Measurements from ENCODE around the gene MATK.
A peak's percentile ranks its signal among the peaks of the same experiment; 100 is the strongest.

Gene MATK

GRCh38 chr19:3762501-3763459 lies 23.4 kb downstream of the MATK start, which contains the start of gene MRPL54 (continued):
- TF ChIP-seq ZNF692 (tag by site-specific recombination; IDR thresholded peaks at IDR 0.05) (peak; percentile 52; the same call in 1 of the 2 replicates), ZNF2 (tag by site-specific recombination; IDR thresholded peaks at IDR 0.05) (peak; percentile 85), SP7 (tag by site-specific recombination; IDR thresholded peaks at IDR 0.05) (0 out of 2 replicates have a peak, but pooled peaks have one; percentile 46)

GRCh38 chr19:3762130-3762473 lies 24.1 kb downstream of the MATK start:
- Histone ChIP-seq H3K4me1 (ENCODE audit: control insufficient read depth, insufficient read depth, low read length) (no peaks in the 10 kb centered on the region; the same call in 1 of the 2 replicates), H3K4me3 (ENCODE audit: low read depth, low read length) (no peak overlapping the region), H3K36me3 (ENCODE audit: control insufficient read depth in 2 of 2, insufficient read depth in 1 of 2, low read length in 2 of 2) (peaks cover 5 to 29% of the 10 kb centered on the region in 2 experiments; a peak in 2 of 3 replicates), H3K27ac (ENCODE audit: extremely low read depth, low read depth, low read length) (peak overlapping the region; percentile 68), H3K9me3 (ENCODE audit: control insufficient read depth, insufficient read depth, low read depth, low read length) (no peaks in the 10 kb centered on the region)
- TF ChIP-seq ZXDB (tag by site-specific recombination; IDR thresholded peaks at IDR 0.05) (no peak), ZBTB6 (tag by site-specific recombination; IDR thresholded peaks at IDR 0.05) (no peak), ZNF664 (tag by site-specific recombination; IDR thresholded peaks at IDR 0.05) (no peak), SCRT2 (tag by site-specific recombination; IDR thresholded peaks at IDR 0.05) (no peak), ZNF335 (tag by site-specific recombination; conservative IDR thresholded peaks at IDR 0.05) (no peak), ZNF239 (tag by site-specific recombination; IDR thresholded peaks at IDR 0.05) (no peak), GLIS2 (tag by site-specific recombination; IDR thresholded peaks at IDR 0.05) (no peak), ZNF16 (tag by site-specific recombination; IDR thresholded peaks at IDR 0.05; ENCODE audit: low read depth) (no peak)
- ChIA-PET CTCF (interaction anchor here (0.6 to 1.4 kb wide), 8 partner anchors 12 to 154 kb away, joined by 3 to 9 read pairs (median 4); no protein-coding TSS in a partner anchor), POLR2A (interaction anchor here (0.9 to 2.4 kb wide), 15 partner anchors 9 to 581 kb away, joined by 3 to 10 read pairs (median 5); partner anchors contain the start of genes DAPK3, EEF2, MPND and PIP5K1C)

GRCh38 chr19:3761382-3762129 lies 24.6 kb downstream of the MATK start, which contains the start of gene APBA3:
APBA3 (minus strand) TSS chr19:3761692; CDS start chr19:3760264, 1,428 bp downstream.
- H3K36me3 ChIP-seq (ENCODE audit: control insufficient read depth in 2 of 2, insufficient read depth in 1 of 2, low read length in 2 of 2): peaks cover 7 to 24% of the 10 kb centered on the region in 2 experiments; a peak in 2 of 3 replicates
- POLR2A ChIA-PET: interaction anchor here (0.6 to 2.4 kb wide), 9 partner anchors 8 to 582 kb away, joined by 3 to 10 read pairs (median 6); partner anchors contain the start of genes MPND and PIP5K1C
- H3K27ac ChIP-seq (ENCODE audit: extremely low read depth, low read depth, low read length): peak within 1 kb of the TSS; percentile 68
- no peaks in the 10 kb centered on the region for H3K9me3 ChIP-seq (ENCODE audit: control insufficient read depth, insufficient read depth, low read depth, low read length)
- no peaks in the 10 kb centered on the region; the same call in 1 of the 2 replicates for H3K4me1 ChIP-seq (ENCODE audit: control insufficient read depth, insufficient read depth, low read length)
- H3K4me3 ChIP-seq (ENCODE audit: low read depth, low read length): peak within 1 kb of the TSS; percentile 96
- CTCF ChIA-PET: interaction anchor here (0.6 to 1.4 kb wide), 6 partner anchors 11 to 154 kb away, joined by 3 to 9 read pairs (median 4); no protein-coding TSS in a partner anchor
- no peak for TF ChIP-seq ZNF280C (tag by site-specific recombination; IDR thresholded peaks at IDR 0.05)
- no peak for TF ChIP-seq ZNF555 (tag by site-specific recombination; conservative IDR thresholded peaks at IDR 0.05)
- no peak for TF ChIP-seq REST (tag by site-specific recombination; IDR thresholded peaks at IDR 0.05)
- TF ChIP-seq ZSCAN5A (tag by site-specific recombination; IDR thresholded peaks at IDR 0.05): peak; percentile 78
- TF ChIP-seq ZNF366 (tag by site-specific recombination; conservative IDR thresholded peaks at IDR 0.05): 0 out of 2 replicates have a peak, but pooled peaks have one; percentile 10
- TF ChIP-seq ZNF660 (tag by site-specific recombination; IDR thresholded peaks at IDR 0.05): peak; percentile 79
- peak; percentile 36; the same call in 1 of the 2 replicates for TF ChIP-seq EGR2 (tag by site-specific recombination; IDR thresholded peaks at IDR 0.05; ENCODE audit: low read depth)
- no peak for TF ChIP-seq HOXD13 (CRISPR knock-in tag; IDR thresholded peaks at IDR 0.05; ENCODE audit: borderline replicate concordance)

All from HEK293 (cell line).